GM12872 (cell line): Measurements from ENCODE around the gene ADAMTS12.

Experiments
- TF ChIP-seq, protein P1 (sequence below): IDR thresholded peaks from 3 replicates; pipeline ENCODE4 v1.5.1; 2011; ENCODE audit warnings: low read depth, mild to moderate bottlenecking, low read length, moderate library complexity; ENCODE audit not compliant: insufficient read depth

ADAMTS12 gene

DNA sequence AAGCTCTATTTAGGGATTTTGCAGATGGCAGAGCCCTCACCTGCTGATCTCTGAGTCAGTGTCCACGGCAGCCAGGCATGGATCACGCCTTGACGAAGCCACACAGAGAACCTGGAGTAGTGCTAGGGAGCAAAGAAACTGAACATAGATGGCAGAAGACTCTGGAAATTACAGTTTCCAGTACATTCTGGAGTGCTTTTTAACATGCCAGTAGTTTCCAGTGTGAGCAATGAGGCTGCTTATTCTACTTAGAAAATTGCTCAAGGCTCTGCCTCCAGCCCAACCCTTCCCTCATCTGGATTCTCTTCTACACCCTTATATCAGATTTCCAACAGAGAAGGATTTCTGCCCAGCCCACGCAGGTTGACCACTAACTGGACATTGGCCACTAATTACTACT lies 203.3 kb downstream of the ADAMTS12 start:
- TF ChIP-seq, protein P1, sequence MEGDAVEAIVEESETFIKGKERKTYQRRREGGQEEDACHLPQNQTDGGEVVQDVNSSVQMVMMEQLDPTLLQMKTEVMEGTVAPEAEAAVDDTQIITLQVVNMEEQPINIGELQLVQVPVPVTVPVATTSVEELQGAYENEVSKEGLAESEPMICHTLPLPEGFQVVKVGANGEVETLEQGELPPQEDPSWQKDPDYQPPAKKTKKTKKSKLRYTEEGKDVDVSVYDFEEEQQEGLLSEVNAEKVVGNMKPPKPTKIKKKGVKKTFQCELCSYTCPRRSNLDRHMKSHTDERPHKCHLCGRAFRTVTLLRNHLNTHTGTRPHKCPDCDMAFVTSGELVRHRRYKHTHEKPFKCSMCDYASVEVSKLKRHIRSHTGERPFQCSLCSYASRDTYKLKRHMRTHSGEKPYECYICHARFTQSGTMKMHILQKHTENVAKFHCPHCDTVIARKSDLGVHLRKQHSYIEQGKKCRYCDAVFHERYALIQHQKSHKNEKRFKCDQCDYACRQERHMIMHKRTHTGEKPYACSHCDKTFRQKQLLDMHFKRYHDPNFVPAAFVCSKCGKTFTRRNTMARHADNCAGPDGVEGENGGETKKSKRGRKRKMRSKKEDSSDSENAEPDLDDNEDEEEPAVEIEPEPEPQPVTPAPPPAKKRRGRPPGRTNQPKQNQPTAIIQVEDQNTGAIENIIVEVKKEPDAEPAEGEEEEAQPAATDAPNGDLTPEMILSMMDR = no peak

DNA sequence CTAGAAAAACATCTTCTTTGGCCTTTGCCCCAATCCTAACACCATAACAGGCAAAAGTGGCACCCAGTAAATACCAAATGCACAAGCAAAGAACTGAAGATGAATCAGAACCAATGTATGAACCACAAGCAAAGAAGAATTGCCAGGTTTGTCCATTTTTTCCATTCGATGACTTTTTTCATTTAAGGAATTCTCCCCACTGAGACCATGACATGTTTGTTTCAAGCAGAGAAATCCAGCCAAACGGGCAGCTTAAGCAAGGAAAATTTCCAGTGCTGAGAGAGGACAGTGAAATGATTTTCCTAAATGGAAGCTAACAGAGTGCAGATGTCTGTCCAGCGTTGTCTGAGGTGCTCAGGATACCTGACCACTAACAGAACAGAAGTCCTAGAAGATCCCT lies 203.7 kb downstream of the ADAMTS12 start:
- TF ChIP-seq, protein P1 = no peak

DNA sequence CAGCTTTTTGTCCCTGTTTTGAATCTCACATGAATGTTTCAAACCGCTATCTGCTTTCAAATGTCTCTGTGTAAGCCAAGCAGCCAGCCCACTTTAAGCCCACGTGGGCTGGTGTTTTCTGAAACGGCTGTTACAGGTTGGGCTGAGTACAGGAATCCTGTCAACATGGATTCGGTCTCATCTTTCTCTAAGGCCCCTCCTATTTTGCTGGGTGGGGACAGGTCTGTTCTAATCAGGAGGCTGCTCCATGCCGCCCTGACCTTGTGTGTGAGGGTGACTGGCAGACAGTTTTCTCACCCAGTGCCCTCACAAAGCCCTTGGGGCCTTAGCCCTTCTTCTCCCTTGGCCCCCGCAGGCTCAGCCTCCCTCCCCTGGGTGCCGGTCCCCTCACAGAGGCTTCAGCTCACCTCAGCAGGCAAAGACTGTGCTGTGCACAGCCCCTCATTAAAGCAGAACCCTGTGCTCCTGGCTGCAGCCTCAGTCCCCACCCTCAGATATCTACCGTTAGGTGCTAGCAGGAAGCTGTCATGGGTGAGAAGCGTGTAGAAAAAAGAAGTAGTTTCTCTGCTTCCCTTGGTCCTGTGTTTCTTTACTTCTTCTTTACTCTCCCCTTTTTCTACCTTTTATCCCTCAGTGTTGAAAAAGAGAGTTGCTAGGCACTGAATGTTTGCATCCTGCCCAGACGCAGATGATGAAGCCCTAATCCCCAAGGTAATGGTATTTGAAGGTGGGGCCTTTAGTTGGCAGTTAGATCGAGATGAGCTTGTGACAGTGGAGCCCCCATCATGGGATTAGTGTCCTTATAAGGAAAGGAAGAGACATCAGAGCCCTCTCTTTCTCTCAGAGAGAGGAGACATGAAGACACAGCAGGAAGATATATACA lies 205.7 kb downstream of the ADAMTS12 start:
- TF ChIP-seq, protein P1 = no peak

DNA sequence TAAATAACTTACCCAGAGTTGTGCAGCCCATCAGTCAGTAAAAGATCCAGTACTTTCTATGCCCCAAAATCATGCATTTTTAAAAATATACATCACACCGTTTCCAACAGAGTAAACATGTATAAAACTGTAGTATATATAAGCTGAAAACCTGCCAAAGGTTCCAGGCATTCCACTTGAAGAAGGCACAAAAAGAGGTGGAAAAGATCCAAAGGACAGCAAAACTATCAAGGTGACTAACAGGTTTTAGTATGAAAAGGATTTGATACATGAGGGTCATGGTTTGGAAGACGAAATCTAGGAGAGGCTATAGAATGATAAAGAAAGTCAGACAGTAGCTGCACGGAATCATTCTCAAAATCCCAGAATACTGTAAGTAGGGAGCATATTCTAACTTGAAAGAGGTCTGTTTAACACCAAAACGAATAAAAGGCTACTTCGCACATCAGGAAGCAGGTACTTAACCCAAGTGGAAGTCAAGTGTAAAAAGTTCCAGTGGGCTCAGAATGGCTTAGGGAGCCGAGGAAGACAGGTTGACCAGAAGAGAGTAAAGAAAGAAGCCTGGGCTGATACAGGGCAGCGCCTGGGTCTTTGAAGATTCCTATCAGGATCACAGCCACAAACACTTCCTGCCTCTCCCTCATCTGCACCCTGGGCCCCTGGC lies 207.2 kb downstream of the ADAMTS12 start:
- TF ChIP-seq, protein P1 = no peak

DNA sequence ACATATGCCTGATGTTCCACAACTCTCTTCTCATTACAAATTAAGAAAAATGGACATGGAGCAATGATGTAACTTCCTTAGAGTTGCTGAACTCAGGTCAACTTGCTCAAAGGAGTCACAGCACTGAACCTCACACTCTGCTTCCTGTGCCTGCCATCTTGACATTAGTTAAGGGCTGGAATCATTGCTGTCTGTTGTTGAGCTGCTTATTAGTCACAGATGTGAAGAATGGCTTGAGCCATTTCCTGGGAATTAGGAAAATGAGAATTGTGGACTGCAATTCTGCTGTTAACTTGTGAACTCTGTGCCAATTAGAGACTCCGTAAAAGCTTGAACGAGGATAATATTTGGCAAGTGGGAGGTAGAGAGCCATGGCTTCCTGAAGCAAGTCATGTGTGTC lies 212.0 kb downstream of the ADAMTS12 start:
- TF ChIP-seq, protein P1 = no peak

DNA sequence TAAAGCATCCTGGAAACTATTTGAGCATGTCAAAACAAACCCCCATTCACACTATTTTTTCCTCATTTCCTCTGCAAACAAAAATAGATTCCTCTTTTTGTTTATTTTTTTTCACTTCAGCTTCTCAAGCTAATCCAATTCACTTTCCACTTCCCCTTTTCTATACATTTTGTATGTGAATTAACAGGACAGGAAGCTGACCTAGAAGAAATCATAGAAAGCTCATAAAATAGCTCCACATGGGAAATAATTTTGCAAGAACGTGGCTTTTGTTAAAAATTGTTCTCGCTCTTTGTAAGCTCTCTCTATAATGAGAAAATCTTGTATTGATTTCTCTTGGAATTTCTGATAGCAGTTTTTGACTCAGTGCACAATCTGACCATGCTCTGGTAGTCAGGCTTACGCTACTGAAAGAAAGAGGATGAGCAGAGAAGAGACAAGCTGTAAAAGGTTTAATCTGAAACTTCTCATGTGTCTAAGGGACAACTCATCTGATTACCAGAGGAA lies 215.8 kb downstream of the ADAMTS12 start:
- TF ChIP-seq, protein P1 = no peak

DNA sequence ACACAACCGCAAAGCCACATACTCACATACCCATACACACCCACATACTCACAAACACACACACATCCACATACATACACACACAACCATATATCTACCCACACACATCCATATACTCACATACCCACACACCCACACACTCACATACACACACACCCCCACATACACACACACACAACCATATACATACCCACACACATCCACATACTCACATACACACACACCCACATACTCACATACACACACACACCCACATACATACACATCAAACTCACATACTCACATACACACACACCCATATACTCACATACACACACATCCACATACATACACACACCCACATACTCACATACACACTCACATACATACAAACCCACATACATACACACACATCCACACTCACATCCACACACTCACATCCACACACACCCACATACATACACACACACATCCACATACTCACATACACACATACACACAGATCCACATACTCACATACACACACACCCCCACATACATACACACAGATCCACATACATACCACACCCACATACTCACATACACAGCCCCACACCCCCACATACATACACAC lies 220.0 kb downstream of the ADAMTS12 start:
- TF ChIP-seq, protein P1 = no peak
